GM23248 (cell line): ENCODE data around the gene TEAD2.

Source experiments
- EZH2 ChIP-seq: fragments of 200-600 bp; sonication (generic); IDR thresholded peaks from 2 replicates; pipeline ENCODE4 v1.6.1; 2018; ENCODE audit warnings: antibody characterized with exemption, mild to moderate bottlenecking; ENCODE audit not compliant: insufficient read depth, poor library complexity, severe bottlenecking
- EZH2phosphoT487 ChIP-seq: fragments of 200-600 bp; sonication (generic); IDR thresholded peaks from 2 replicates; pipeline ENCODE4 v1.6.1; 2018; ENCODE audit warnings: antibody characterized with exemption, moderate library complexity, mild to moderate bottlenecking, low read depth; ENCODE audit not compliant: insufficient read depth

GRCh38 chr19:49340865-49341718 lies 21.1 kb downstream of the TEAD2 start:
- TF ChIP-seq EZH2 (no peak), EZH2phosphoT487 (no peak)
